HG02571 (cell line): ENCODE results near the gene ZNF148.
"Not testable (repeated sequence)": the region's sequence is repeated elsewhere in the genome, so short reads cannot be mapped to it uniquely, and the experiment has no call there.

Experiments used
- ATAC-seq: cut with Tn5 transposase; IDR thresholded peaks from one replicate; pipeline ENCODE4 v1.9.1; 2021; ENCODE audit warnings: mild to moderate bottlenecking, moderate library complexity; ENCODE audit not compliant: unreplicated experiment

The ZNF148 gene, protein sequence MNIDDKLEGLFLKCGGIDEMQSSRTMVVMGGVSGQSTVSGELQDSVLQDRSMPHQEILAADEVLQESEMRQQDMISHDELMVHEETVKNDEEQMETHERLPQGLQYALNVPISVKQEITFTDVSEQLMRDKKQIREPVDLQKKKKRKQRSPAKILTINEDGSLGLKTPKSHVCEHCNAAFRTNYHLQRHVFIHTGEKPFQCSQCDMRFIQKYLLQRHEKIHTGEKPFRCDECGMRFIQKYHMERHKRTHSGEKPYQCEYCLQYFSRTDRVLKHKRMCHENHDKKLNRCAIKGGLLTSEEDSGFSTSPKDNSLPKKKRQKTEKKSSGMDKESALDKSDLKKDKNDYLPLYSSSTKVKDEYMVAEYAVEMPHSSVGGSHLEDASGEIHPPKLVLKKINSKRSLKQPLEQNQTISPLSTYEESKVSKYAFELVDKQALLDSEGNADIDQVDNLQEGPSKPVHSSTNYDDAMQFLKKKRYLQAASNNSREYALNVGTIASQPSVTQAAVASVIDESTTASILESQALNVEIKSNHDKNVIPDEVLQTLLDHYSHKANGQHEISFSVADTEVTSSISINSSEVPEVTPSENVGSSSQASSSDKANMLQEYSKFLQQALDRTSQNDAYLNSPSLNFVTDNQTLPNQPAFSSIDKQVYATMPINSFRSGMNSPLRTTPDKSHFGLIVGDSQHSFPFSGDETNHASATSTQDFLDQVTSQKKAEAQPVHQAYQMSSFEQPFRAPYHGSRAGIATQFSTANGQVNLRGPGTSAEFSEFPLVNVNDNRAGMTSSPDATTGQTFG

DNA sequence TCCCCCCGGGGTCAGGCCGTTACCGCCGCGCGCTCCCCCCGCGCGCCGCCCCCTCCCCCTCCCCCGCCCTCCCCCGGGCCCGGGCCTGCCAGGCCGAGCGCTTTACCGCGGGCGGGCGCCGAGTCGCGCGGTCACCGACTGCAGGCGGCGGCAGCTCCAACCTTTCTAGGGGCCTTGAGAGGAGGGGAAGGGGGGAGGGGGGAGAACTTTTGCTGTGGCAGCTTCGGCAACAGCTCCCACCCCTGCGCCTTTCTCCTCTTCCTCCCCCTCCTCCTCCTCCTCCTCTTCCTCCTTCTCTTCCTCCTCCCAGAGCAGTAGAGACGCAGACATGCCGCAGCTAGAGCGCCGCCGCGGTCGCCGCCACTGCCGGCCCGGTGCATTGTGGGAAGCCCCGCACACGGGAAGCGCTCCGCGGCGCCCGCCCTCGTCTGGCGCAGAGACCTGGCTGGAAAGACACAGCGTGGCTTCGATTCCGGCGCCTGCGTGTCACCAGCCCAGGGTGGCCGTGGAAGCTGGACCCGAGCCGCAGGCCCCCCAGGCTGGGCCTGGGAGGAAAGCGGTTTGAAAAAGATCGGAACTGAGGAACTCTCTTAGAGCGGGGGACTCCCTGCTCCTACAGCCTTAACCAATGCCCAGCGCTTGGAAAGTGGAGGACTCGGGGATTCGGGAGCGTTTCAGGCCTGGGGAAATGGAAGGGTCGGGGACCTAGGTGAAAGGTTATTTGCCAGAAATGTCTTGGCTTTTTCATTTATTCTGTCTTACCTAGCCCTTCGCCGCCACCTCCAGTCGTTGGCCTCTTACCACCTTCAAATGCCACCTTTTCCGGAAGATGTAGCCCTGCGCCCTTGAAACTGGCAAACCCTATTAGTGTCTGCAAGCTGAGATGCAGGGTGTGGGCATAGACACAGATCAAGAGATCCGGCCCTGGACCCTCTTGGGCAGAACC lies at the start of gene ZNF148:
Gene ZNF148, minus strand, starts transcription at position 330 of the 946 bp plus-strand sequence. CDS start 61,685 bp downstream, outside the sequence.
- peak; percentile 77 for ATAC-seq

DNA sequence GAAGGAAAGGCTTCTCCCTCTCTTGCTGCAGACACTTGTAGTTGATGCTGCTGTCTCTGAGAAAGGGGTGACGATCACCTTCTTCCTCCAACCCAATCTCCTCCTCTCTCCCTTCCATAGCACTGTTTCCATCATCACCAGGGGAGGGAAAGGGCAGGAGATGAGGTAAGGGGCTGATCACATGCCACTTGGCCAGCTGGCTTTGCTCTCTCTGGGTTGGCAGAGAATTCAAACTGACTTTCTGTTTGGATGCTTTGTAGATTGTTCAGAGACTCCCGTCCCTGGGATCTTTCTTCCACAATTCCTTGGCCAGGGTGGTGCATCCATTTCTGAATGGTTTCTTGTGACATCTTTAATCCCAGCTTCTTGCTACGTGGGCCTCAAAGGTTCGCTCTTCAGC lies 43.2 kb upstream of the ZNF148 start:
- ATAC-seq: no peak

DNA sequence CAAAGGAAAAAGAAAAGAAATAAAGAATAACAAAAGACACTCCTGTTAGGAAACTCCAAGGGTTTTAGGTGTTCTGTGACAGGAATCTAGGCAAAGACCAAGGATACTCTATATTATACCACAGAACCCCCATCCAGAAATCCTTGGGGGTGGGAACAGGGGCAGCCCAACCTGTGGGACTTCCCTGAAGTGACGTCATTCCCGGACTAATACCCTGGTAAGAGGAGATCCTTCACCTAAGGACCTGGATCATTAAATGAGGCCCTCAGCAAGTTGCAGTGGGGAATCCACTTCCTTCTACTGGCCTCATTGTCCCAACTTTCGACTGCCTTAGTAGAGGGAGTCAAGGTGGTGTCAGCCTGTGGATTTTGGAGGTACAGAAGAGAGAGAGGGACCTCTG lies 41.1 kb upstream of the ZNF148 start:
- no peak for ATAC-seq

DNA sequence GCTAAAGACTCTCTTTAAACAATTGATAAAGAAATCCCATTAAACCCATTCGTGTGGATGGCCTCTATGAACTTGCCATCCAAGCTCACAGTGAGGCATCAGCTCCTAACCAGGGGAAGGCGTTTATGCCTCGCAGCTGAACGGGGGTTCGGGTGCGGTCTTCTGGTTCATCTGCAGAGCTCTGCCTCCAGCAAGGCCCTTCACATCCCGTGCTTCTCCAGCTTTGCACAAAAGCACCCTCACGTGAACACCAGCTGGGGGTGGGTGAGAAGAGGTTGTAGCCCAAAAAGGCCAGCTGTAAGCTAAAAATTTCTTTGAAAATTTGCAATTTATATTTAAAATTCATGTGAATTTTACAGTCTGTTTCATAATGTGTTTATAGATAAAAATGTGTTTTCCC lies 39.5 kb upstream of the ZNF148 start:
- ATAC-seq: no peak

DNA sequence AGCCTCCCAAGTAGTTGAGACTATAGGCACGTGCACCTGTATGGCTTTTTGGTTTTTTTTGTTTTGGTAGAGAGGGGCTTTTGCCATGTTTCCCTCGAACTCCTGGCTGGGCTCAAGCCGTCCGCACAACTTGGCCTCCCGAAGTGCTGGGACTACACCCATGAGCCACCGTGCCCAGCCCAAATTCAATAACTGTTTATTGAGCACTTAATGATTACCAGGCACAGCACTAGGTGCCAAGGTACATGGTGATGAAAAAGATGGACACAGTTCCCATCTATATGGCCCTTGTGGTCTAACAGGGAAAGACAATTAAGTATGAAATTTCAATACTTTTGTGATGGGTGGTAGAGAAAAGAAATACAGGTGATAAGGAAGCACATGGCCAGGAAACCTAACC lies 35.8 kb upstream of the ZNF148 start:
- ATAC-seq: no peak

DNA sequence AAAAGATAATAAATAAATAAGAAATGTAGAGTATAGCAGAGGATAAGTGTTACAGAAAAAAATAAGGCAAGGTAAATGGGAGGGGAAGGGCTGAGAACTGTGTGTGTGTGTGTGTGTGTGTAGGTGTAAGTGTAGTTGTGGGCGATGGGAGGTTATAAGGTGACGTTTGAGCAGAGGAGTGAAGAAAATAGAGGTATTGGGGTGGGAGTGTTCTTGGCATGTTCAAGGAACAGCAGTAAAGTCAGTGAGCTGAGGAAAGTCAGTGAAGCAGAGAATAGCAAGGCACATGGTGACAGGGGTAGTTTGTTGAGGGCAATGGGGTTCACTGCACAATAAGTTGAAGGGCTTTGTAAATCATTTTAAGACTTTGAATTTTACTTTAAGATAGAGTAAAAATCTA lies 30.9 kb upstream of the ZNF148 start:
- no peak for ATAC-seq

DNA sequence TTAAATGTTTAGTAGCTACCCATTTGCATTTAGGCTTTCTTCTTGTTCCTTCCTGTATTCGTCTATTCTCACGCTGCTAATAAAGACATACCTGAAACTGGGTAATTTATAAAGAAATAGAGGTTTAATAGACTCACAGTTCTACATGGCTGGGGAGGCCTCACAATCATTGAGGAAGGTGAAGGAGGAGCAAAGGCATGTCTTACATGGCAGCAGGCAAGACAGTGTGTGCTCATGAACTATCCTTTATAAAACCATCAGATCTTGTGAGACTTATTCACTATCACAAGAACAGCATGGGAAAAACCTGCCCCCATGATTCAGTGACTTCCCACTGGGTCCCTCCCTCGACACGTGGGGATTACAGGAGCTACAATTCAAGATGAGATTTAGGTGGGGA lies 30.4 kb upstream of the ZNF148 start:
- ATAC-seq: not testable (repeated sequence)

DNA sequence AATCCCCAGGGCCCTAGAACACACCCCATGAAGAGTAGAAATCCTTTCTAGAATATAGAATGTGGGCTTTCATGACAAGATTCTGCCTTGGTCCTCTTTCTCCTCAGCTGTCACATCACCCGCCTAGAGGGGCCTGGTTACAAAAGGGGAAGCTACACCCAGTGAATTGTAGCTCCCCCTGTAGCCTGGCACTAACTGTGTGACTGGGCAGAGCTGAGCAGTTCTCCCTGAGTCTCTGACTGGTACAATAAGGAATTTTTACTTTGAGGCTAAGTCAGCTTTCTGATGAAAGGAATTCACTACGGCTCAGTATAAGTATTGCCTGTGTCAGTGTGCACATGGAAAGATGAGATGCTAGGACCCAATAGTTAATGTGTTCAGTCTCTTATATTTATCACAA lies 28.7 kb upstream of the ZNF148 start:
- ATAC-seq: no peak

DNA sequence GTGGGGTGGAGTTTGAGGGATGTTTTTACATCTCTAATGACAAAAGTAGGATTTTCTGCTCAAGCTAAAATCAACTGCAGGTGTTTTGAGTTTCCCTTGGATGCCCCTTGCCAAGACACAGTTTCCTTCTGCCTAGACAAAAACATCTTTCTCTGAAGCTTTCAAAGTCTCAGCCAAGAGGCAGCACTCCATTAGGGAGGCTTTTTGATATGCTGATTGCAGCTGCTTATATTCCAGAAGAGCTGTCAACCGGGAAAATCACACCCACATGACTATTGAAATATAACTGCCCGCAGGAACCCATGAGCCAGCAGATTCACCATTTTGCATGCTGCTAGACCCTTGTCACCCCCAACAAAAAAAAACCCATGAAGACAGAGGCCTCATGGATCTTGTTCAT lies 27.5 kb upstream of the ZNF148 start:
- no peak for ATAC-seq

DNA sequence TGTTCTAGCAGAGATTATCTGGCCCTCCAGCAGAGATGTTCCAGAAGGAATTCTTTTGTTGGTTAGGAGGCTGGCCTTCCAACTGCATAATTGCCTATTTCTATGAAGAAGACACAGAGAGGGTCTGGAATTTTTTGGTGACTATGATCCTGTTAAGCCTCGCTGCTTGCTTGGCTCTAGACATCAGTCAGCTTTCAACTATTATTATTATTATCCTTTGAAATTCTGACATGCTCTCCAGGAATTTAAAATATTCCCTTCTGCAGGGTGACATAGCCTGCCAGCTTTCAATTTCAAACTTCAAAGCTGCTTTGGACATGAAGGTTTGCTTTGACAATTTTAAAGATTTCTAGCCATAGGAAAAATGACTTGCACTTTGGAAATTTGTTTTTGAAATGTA lies 26.3 kb upstream of the ZNF148 start:
- ATAC-seq: no peak

DNA sequence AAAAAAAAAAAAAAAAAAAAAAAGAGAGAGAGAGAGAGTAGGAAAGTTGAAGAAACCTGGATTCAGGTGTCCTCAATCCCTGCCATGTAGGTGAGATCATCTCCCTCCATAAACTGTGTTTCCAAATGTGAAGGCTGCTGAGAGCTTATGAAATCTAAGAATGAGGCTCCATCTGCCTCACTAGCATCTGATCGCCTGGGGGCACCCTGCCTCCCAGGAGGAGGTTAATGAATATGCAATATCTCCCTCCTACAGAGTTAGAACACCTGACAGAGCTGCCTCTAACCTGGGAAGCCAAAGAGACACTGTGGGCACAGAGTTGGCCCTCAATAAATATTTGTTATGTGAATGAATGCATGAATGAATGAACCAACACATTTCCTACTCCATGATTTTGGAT lies 23.8 kb upstream of the ZNF148 start:
- ATAC-seq: no peak

DNA sequence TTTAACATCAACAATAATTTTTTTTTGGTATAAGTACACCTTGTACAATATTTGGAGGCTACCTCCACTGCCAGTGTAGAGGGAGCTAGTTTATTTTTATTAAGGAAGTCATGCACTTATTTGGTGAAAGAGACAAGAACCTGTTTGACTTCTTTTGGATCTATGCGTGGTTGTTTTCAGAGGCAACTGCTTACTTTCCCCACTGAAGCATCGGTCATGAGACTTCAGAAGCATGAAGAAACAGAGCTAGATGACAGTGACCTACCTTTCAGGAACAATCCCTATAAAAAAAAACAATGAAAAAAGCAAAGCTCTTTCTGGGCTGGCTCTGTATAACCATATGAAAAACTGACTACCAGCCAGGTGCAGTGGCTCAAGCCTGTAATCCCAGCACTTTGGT lies 20.0 kb upstream of the ZNF148 start:
- no peak for ATAC-seq

DNA sequence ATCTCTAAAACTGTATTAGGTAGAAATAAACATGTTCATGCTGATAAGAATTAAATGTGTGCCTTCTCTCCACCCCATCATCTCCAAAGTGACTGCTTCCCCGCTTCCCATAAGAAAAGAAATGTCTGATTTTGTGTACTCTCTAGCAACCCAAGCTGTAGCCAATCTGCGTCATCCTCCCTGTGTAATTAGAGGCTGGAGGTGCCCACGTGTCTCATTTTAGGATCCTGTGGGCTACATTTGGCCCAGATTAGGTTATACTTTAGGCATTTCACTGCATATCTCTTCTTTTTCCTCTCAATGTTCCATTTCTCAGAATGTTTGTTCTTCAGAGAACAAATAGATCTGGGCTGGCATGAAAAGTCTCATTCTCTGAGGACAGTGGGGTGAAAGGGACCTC lies 19.3 kb upstream of the ZNF148 start:
- ATAC-seq: no peak

DNA sequence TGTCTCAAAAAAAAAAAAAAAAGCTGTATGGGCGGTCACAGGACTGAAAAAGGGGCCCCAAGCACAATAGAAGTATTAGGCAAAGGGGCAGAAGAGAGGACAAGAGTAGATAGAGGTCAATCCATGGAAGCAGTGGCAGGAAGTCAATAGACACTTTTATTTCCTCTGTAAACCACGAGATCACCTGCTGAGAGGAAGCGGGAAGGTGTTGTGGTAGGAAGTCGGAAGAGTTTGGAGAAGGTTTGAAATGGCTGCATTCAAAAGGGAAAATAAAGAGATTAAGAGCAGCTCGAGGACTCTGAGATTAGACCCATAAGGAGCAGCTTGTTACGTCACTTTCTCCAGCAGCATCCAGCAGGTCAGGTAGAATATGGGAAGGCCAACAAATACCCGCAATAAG lies 14.2 kb upstream of the ZNF148 start:
- ATAC-seq: no peak

DNA sequence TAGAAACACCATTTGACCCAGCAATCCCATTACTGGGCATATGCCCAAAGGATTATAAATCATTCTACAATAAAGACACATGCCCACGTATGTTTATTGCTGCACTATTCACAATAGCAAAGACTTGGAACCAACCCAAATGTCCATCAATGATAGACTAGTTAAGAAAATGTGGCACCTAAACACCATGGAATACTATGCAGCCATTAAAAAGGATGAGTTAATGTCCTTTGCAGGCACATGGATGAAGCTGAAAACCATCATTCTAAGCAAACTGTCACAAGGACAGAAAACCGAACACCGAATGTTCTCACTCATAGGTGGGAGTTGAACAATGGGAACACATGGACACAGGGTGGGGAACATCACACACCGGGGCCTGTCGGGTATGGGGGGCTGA lies 13.2 kb upstream of the ZNF148 start:
- ATAC-seq: not testable (repeated sequence)

DNA sequence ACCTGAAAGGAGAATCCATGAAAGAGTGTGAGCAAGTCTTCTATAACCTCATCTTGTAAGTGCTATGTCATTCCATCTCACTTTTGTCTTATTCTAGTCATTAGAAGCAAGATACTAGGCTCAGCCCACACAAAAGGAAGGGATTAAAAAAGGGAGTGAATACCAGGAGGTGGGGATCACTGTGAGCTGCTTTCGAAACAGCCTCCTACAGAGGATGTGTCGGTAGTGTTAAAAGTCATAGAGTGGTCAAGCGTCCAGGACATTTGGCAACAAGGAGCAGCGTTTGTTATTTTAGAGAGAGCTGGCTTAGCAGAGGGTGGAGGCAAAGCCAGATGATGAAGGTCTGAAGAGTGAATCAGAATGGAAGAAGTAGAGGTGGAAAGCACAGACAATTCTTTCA lies 11.7 kb upstream of the ZNF148 start:
- no peak for ATAC-seq

DNA sequence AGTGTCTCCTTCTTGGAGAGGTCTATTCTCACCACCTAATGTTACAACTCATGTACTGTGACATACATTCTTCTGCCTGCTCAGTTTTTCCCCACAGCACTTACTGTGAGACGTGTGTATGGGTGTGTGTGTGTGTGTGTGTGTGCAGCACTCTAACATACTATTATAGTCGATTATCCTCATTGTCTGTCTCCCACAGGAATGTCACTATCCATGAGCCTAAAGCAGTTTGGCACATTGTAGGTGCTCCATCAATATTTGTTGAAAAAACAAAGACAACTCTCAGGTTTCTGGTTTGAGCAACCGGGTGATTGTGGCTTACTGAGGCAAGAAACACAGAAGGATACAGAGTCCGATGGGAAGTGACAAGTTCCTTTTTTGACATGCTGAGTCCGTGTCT lies 8.6 kb upstream of the ZNF148 start:
- no peak for ATAC-seq

DNA sequence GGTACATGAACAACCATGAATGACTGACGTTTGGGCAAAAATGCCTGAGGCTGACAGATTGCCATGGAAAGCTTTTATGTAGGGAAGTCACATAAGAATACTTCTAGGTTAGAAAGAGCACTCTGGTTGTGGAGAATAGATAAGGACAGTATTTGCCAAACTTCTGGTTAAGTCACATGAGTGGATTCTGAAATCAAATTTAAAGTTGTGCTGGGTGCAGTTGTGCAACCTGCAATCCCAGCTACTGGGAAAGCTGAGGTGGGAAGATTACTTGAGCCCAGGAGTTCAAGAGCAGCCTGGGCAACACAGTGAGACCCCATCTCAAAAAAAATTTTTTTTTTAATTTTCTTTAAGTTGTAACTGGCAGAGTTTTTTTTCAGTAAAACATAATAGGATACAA lies 7.2 kb upstream of the ZNF148 start:
- no peak for ATAC-seq

DNA sequence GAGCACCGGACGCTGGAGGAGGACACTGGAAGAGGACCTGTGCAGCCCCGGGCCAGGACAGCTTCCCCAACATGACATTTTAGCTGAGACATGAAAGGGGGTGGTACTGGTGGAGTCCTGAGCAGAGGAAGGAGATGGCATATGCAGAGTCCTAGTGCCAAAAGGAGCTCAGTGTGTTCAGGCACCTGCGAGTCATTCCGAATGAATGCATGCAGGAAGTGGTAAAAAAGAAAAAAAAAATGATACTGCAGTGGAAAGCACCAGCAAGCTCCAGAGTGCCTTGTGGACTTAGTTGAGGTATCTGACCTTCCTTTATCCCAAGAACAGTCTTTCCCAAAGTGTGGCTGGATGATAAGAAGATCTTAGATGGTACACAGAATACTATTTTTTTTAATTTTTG lies 6.6 kb upstream of the ZNF148 start:
- ATAC-seq: no peak

DNA sequence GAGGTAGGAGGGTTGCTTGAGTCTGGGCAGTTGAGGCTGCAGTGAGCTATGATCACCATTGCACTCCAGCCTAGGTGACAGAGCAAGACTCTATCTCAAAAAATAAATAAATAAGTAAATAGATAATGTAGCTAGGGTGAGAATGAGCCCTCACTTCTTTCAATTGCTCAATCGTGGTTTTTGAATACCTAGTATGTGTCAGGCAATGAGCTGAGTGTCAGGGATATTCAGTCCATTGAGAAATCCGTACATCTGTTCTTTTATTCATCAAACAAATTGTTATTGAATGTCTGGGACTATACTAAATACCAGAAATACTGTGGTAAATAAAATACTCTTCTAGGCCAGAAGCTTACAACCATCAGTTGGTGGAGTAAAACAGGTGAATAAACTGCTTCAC lies 6.2 kb upstream of the ZNF148 start:
- ATAC-seq: no peak

DNA sequence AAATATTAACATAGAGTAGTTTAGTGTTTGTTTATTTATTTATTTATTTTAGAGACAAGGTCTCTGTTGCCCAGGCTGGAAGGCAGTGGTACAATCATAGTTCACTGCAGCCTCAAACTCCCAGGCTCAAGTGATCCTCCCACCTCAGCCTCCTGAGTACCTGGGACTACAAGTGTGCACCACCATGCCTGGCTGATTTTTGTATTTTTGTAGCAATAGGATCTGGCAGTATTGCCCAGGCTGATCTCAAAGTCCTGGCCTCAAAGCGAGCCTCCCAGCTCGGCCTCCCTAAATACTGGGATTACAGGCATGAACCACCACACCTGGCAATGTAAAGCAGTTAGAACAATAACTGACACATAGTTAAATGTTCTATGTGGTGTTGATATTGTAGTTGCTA lies 4.4 kb upstream of the ZNF148 start:
- no peak for ATAC-seq
